Endodermal cell (in vitro differentiated cells): ENCODE measurements around the gene EDEM1. TPM values are rescaled to one million over a fixed set of nuclear protein-coding genes. Genes with fewer than 3 reads are reported as not detected.

Experiments used
- DNase-seq: peaks from one replicate; pipeline ENCODE4 v3.0.0-alpha.2; 2017
- H3K27ac ChIP-seq: 2 replicates; pipeline ENCODE4 v1.5.1; 2013; ENCODE audit warnings: mild to moderate bottlenecking, low read depth, low read length, moderate library complexity
- H3K27me3 ChIP-seq: 2 replicates; pipeline ENCODE4 v1.6.1; 2013; ENCODE audit warnings: mild to moderate bottlenecking, low read length, moderate library complexity; ENCODE audit not compliant: insufficient read depth, control insufficient read depth, poor library complexity, severe bottlenecking
- H3K36me3 ChIP-seq: 2 replicates; pipeline ENCODE4 v1.7.0; 2013; ENCODE audit warnings: mild to moderate bottlenecking, low read length, moderate library complexity; ENCODE audit not compliant: control insufficient read depth, insufficient read depth
- H3K4me1 ChIP-seq: one replicate; pipeline ENCODE4 v1.7.0; 2013; ENCODE audit warnings: low read length; ENCODE audit not compliant: control insufficient read depth, insufficient read depth
- H3K4me3 ChIP-seq: 2 replicates; pipeline ENCODE4 v1.5.1; 2013; ENCODE audit warnings: mild to moderate bottlenecking, low read length, moderate library complexity
- H3K9ac ChIP-seq: 2 replicates; pipeline ENCODE4 v1.6.1; 2013; ENCODE audit warnings: mild to moderate bottlenecking, low read length, moderate library complexity; ENCODE audit not compliant: poor library complexity, severe bottlenecking; ENCODE audit errors: extremely low read depth
- H3K9me3 ChIP-seq: 2 replicates; pipeline ENCODE4 v1.6.1; 2013; ENCODE audit warnings: mild to moderate bottlenecking, low read length, moderate library complexity; ENCODE audit not compliant: control insufficient read depth
- H3K27ac Mint-ChIP-seq: 2 replicates; pipeline ENCODE4 v1.8.0; 2020; ENCODE audit warnings: mixed read lengths
- H3K27me3 Mint-ChIP-seq: 2 replicates; pipeline ENCODE4 v1.8.0; 2021; ENCODE audit warnings: mild to moderate bottlenecking, mixed read lengths; ENCODE audit not compliant: insufficient read depth
- H3K36me3 Mint-ChIP-seq: 2 replicates; pipeline ENCODE4 v1.8.0; 2020; ENCODE audit warnings: low read depth, mixed read lengths
- H3K4me1 Mint-ChIP-seq: 2 replicates; pipeline ENCODE4 v1.8.0; 2020; ENCODE audit warnings: mixed read lengths
- H3K4me3 Mint-ChIP-seq: 2 replicates; pipeline ENCODE4 v1.8.0; 2020; ENCODE audit warnings: mild to moderate bottlenecking, moderate library complexity, mixed read lengths
- H3K9me3 Mint-ChIP-seq: 2 replicates; pipeline ENCODE4 v1.8.0; 2020; ENCODE audit warnings: mild to moderate bottlenecking, mixed read lengths
- WGBS, 2 experiments: methylation state at CpG; one replicate each; pipeline versions ENCODE4 v1.1.5 to v1.1.7; 2013; ENCODE audit warnings: missing lambda C conversion rate in 2 of 2, mixed read lengths in 1 of 2; ENCODE audit not compliant: insufficient coverage in 1 of 2, insufficient read length in 1 of 2; 5-methylcytosine and 5-hydroxymethylcytosine counted together
- total RNA-seq, 2 donors: library from RNA; stranded (reverse); fragmentation: NEBNext Ultra II Directional in 1 of 2; extraction: Animal tissue kit (Norgen Biotek cat#: 25700) in 1 of 2; gene quantifications; 2 replicates in 1 of 2; 3 replicates in 1 of 2; pipeline ENCODE4 v1.2.1, GENCODE V29; 2021
- TF ChIP-seq, protein P1 (sequence below): fragments of 200-600 bp; sonication (generic); conservative IDR thresholded peaks from 2 replicates; pipeline ENCODE4 v1.5.0; 2021; ENCODE audit warnings: antibody characterized with exemption, mild to moderate bottlenecking

The EDEM1 gene
- total RNA-seq, 2 donors from 2014 or later: 24.5 to 28.1 TPM

DNA sequence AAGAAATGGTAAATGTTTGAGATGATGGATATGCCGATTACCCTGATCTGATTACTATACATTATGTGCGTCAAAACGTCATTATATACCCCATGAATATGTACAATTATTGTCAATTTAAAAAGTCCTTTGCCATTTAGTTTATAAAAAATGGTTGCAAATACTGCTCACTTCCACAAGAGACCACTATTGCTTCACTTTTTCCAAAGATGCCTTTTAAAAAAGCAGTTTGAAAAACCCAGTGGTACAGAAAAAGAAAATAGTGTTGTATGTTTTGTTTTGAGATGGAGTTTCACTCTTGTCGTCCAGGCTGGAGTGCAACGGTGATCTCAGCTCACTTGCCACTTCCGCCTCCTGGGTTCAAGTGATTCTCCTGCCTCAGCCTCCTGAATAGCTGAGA, 39.3 kb downstream of the EDEM1 start:
- H3K4me1 Mint-ChIP-seq: peaks cover 11% of the 10 kb centered on the region
- Histone ChIP-seq H3K36me3 (no peaks in the 10 kb centered on the region), H3K4me1 (peaks cover 11% of the 10 kb centered on the region), H3K9me3 (no peaks in the 10 kb centered on the region), H3K27ac (no peak overlapping the region), H3K27me3 (no peaks in the 10 kb centered on the region), H3K4me3 (no peak overlapping the region), H3K9ac (no peak overlapping the region)
- H3K27ac Mint-ChIP-seq: no peak overlapping the region
- no peak for DNase-seq
- H3K4me3 Mint-ChIP-seq: no peak overlapping the region
- peaks cover 2% of the 10 kb centered on the region for H3K27me3 Mint-ChIP-seq
- peaks cover 1% of the 10 kb centered on the region for H3K36me3 Mint-ChIP-seq
- TF ChIP-seq, protein P1, sequence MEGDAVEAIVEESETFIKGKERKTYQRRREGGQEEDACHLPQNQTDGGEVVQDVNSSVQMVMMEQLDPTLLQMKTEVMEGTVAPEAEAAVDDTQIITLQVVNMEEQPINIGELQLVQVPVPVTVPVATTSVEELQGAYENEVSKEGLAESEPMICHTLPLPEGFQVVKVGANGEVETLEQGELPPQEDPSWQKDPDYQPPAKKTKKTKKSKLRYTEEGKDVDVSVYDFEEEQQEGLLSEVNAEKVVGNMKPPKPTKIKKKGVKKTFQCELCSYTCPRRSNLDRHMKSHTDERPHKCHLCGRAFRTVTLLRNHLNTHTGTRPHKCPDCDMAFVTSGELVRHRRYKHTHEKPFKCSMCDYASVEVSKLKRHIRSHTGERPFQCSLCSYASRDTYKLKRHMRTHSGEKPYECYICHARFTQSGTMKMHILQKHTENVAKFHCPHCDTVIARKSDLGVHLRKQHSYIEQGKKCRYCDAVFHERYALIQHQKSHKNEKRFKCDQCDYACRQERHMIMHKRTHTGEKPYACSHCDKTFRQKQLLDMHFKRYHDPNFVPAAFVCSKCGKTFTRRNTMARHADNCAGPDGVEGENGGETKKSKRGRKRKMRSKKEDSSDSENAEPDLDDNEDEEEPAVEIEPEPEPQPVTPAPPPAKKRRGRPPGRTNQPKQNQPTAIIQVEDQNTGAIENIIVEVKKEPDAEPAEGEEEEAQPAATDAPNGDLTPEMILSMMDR: peak; percentile 71
- no peaks in the 10 kb centered on the region for H3K9me3 Mint-ChIP-seq
- 91 to 93% methylated on average over 3 to 6 of the region's 6 CpGs for WGBS, 2 experiments

DNA sequence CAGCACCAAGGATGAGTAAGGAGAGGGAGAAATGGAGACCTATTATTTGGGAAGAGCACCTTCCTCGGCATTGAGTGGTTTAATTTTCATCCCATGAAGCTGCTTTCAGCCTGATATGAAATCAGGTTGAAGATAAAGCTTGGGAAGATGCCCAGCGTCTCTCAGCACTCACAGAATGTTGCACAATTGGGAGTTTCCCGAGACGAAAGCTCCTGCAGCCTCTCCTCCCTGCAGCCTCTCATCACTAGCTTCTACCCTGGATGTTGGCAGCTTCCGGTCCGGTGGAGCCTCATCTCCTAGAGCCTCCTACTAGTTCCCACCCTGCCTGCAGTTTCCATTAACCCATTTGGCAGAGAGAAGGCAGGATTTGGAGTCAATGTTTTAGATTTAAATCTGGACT, 40.3 kb downstream of the EDEM1 start:
- Histone ChIP-seq H3K9me3 (no peaks in the 10 kb centered on the region), H3K27ac (no peak overlapping the region), H3K4me1 (peaks cover 2% of the 10 kb centered on the region), H3K36me3 (no peaks in the 10 kb centered on the region), H3K9ac (no peak overlapping the region), H3K27me3 (no peaks in the 10 kb centered on the region), H3K4me3 (no peak overlapping the region)
- peaks cover 1% of the 10 kb centered on the region for H3K36me3 Mint-ChIP-seq
- H3K4me1 Mint-ChIP-seq: peaks cover 4% of the 10 kb centered on the region
- H3K27ac Mint-ChIP-seq: no peak overlapping the region
- H3K27me3 Mint-ChIP-seq: peaks cover 2% of the 10 kb centered on the region
- DNase-seq: no peak
- TF ChIP-seq, protein P1: no peak
- H3K4me3 Mint-ChIP-seq: no peak overlapping the region
- H3K9me3 Mint-ChIP-seq: no peaks in the 10 kb centered on the region
- 91 to 95% methylated on average over 6 of the region's 6 CpGs for WGBS, 2 experiments

DNA sequence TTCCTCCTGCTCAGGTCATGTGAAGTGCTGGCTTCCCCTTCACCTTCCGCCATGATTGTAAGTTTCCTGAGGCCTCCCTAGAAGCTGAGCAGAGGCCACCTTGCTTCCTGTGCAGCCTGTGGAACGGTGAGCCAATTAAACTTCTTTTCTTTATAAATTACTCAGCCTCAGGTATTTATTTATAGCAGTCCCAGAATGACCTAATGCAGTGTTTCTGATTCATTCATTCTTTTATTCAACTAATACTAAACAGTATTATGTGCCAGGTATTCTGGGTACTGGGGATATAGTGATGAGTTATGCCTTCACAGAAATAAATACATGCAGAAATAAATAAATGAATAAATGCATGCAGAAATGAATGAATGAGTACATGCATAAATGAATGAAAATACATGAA, 41.9 kb downstream of the EDEM1 start:
- Mint-ChIP-seq H3K4me3 (no peak overlapping the region), H3K36me3 (no peaks in the 10 kb centered on the region), H3K4me1 (peaks cover 2% of the 10 kb centered on the region), H3K9me3 (no peaks in the 10 kb centered on the region), H3K27ac (no peak overlapping the region), H3K27me3 (peaks cover 2% of the 10 kb centered on the region)
- TF ChIP-seq, protein P1: no peak
- Histone ChIP-seq H3K4me1 (no peaks in the 10 kb centered on the region), H3K9me3 (no peaks in the 10 kb centered on the region), H3K4me3 (no peak overlapping the region), H3K9ac (no peak overlapping the region), H3K36me3 (no peaks in the 10 kb centered on the region), H3K27me3 (no peaks in the 10 kb centered on the region), H3K27ac (no peak overlapping the region)
- DNase-seq: no peak
- 78 to 83% methylated on average over 2 of the region's 2 CpGs for WGBS, 2 experiments
